Ramos (cell line): ENCODE measurements around the gene ZNF780B.

Experiments
- in situ Hi-C: fragments of 300-500 bp; cut with MboI; formaldehyde crosslinking; loops from one replicate; pipeline ENCODE4 v1.14.3; 2022; ENCODE audit warnings: low sequenced_read_pairs; ENCODE audit not compliant: unreplicated experiment

Gene ZNF780B

GRCh38 chr19:39987167-39987566, 68.9 kb downstream of the ZNF780B start:
- in situ Hi-C loops, result no loop called here

DNA sequence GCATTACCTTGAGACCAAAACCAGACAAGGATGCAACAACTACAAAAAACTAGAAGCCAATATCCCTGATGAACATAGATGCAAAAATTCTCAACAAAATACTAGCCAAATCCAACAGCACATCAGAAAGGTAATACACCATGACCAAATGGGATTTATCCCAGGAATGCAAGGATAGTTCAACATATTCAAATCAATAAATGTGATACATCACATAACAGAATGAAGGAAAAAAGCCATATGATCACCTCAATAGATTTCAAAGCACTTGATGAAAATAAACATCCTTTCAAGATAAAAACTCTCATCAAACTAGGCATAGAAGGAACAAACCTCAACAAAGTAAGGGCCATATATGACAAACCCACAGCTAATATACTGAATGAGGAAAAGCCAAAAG, 69.4 kb downstream of the ZNF780B start:
- in situ Hi-C loops, result no loop called here

DNA sequence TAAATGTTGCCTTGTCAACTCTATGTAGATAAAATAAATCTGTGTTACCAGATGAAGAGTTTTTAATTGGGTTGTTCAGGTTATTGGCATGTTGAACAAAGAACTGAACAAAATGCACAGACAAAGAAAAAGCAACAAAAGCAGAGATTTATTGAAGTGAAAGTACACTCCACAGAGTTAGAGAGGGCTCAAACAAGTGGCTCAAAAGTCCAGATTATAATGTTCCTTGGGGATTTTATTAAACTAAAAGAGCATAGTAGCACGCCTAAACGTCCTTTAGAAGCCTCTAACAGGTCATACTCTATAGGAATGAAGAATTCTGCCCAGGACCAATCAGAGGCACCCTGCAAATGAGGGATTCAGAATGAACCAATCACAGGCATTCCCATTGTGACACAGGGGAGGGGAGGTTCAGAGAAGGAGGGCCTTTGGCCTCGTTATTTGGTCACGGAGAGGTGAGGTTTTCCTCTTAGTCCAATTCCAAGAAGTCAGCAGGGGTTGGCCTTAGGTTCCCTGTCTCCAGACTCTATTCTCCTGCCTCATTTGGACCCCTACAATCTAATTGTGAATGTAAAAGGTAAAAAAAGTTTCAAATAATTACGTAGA, 72.2 kb downstream of the ZNF780B start:
- in situ Hi-C loops, result no loop called here

GRCh38 chr19:39982883-39983282, 73.1 kb downstream of the ZNF780B start:
- in situ Hi-C loops, result no loop called here
